Measurements from ENCODE around the gene PFN3.
"Not testable (repeated sequence)": the region's sequence is repeated elsewhere in the genome, so short reads cannot be mapped to it uniquely, and the experiment has no call there.

The PFN3 gene

DNA sequence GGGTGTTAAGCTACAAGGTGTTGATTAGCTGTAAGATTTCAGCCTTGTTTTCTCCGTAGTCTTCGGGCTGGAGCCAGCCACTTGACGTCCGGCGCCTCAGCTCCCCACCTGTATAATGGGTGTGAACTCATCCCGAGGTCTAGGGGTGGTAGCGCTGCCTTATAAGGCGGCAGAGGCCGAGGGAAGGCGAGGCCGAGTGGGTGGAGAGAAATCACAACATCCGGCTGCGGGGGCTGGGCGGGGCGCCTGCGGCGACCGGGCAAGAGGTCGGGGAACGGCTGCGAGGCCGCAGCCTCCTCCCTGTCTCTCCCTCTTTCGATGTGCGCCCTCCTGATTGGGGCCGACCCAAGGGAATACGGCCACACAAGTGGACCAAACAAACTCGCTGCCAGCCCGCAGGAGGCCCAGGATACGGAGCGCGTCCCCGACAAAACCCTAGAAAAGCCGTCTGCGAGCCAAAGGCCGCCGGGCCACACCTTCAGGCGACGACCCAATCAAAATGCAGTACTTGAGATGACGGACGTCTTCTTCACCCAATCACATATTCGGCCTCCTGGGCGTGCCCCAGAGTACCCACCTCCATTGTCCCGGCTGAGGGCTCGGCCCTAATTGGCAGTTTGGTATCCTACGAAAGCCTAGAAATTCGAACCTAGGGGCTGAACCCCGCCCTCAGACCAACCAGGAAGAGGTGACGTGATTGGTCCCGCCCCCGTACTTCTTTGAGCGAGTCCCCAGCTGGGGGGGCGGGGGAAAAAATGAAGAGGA lies 25.5 kb upstream of the PFN3 start:
- in situ Hi-C loops (cut with MboI; ENCODE audit: low sequenced_read_pairs) = no loop called here

DNA sequence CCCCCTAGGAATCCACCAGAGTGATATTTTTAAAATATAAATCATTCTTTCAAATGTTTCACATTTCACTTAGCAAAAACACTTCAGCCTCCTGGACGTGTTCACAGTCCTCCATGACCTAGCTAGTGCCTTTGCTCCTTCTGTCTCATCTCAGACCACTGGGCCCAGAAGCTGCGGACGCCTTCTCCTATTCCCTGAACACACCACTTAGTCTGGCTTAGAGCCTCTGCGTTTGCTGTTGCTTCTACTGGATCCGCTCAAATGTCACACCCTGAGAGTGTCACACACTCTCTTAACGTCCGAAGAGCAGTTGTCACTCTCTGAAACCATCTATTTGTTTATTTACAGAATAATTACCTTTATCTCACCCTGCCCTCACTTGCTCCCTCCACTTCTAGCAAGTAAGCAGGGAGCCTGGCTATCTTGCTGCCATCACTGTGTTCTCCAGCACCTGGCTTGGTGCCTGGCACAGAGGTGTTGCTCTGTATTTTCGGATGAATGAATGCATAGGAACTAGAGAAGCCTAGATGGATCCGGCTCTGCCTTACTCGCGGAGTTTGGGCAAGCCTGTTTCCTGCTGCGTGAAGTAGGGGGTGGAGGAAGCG lies 24.8 kb upstream of the PFN3 start:
- in situ Hi-C loops (cut with MboI; ENCODE audit: low sequenced_read_pairs) = no loop called here

DNA sequence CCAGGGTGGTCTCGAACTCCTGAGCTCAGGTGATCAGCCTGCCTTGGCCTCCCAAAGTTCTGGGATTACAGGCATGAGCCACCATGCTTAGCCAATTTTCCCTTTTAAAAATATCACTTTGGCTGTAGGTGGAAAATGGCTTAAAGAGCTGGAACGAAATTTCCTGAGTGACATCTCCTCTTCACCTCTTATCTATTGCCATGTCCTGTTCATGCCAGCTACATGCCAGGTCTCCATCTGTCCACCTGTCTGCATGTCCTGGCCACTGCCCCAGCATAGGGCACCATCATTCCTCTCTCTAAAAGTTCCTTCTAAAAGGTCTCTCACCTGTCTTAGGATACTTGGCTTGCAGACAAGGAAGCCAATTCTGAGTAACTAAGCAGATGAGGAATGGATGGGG lies 23.2 kb upstream of the PFN3 start:
- in situ Hi-C loops (cut with MboI; ENCODE audit: low sequenced_read_pairs) = no loop called here

DNA sequence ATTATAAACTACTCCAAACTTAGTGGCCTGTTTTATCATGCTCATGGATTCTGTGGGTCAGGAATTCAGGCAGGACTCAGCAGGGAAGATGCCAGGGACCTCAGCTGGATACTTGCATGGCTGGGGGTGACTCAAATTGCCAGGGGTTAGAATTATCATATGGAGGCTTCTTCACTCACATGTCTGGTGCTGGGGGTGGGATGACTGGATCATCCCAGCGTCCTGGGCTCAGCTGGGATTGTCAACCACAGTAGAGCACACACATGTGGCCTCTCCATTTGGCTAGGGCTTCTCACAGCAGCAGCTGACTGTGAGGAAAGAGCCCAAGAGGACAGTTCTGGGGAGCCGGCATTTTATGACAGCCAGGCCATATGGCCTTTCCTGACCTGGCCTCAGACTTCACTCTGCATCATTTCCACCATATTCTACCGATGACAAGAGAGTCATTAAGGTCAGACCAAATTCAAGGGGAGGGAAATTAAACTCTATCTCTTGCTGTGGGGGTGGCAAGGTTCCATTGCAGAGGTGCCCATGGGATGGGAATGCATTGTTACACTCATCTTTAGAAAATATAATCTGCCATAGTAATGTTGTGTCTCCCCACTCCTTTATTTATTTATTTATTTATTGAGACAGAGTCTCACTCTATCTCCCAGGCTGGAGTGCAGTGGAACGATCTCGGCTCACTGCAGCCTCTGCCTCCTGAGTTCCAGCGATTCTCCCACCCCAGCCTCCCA lies 20.8 kb upstream of the PFN3 start:
- in situ Hi-C loops (cut with MboI; ENCODE audit: low sequenced_read_pairs) = no loop called here

DNA sequence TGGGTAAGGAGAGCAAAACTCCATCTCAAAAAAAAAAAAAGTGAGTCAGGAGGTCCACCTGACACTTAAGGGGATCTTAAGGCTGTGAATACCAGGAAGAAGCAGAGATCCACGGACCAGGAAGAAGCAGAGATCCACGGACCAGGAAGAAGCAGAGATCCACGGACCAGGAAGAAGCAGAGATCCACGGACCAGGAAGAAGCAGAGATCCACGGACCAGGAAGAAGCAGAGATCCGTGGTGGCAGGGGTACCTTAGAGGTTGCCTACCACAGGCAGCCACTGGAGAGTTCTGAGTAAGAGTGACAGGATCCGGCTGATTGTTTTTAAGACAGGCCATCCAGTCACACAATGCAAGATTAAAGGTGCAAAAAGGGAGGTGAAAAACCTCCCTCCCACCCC lies 20.0 kb upstream of the PFN3 start:
- in situ Hi-C loops (cut with MboI; ENCODE audit: low sequenced_read_pairs) = not testable (repeated sequence)

DNA sequence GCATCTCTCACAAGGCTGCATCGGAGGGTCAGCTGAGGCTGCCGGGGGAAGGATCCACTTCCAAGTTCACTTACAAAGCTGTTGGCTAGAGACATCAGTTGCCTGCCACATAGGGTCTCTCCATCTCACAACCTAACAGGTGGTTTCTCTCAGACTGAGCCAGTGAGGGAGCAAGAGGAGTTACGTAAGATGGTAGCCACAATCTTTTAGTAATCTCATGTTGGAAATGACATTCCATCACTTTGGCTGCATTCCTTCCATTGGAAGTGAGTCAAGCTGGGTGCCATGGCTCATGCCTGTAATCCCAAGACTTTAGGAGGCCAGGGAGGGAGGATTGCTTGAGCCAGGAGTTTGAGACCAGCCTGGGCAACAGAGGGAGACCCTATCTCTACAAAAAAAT lies 18.6 kb upstream of the PFN3 start:
- in situ Hi-C loops (cut with MboI; ENCODE audit: low sequenced_read_pairs) = no loop called here

DNA sequence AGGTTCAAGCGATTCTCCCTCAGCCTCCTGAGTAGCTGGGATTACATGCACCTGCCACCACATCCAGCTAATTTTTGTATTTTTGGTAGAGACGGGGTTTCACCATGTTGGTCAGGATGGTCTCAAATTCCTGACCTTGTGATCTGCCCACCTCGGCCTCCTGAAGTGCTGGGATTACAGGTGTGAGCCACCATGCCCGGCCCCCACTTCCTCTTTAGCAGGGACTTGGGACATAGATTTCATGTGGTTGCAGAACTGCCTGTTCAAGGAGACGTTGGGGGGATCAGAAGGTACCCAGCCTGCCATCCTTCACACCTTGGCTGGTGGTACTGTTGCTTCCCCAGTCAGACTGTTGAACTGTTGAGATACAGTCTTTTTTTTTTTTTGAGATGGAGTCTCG lies 16.6 kb upstream of the PFN3 start:
- in situ Hi-C loops (cut with MboI; ENCODE audit: low sequenced_read_pairs) = not testable (repeated sequence)

DNA sequence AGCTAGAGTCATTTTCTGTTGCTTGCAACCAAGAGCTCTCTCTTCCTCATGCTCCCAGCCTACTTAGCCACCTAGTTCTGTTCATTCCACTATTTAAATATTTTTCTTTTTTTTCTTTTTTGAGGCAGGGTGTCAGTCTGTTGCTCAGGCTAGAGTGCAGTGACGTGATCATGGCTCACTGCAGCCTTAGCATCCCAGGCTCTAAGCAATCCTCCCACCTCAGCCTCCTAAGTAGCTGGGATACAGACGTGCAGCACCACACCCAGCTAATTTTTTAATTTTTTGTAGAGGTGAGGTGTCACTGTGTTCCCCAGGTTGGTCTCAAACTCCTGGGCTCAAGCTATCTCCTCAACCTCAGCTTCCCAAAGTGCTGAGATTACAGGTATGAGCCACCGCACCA lies 14.0 kb upstream of the PFN3 start:
- in situ Hi-C loops (cut with MboI; ENCODE audit: low sequenced_read_pairs) = no loop called here

DNA sequence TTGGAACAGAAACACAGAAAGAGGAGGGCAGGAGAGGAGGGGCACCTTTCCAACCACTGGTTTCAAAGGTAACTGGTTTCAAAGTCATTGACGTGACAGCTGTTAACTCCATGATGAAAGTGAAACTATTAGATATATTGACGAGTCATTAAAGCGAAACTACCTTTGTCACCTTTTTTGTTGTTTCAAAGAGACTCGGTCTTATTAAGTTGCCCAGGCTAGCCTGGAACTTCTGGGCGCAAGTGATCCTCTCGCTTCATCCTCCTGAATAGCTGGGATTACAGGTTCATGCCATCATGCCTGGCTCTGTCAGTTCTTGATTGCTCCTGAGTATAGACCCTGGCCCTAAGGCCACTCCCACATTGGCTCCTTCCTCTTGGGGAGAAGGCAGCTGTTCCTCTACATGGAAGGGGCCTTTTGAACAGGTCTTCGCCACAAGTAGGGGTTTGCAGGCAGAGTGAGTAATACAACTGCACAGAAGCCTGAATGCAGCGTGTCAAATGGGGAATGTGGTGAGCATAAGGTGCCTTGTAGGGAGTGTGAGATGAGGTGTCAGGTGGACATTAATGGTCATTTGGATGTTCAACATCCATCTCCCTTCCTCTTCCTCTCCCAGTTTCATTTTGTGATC lies 12.3 kb upstream of the PFN3 start:
- in situ Hi-C loops (cut with MboI; ENCODE audit: low sequenced_read_pairs) = no loop called here

DNA sequence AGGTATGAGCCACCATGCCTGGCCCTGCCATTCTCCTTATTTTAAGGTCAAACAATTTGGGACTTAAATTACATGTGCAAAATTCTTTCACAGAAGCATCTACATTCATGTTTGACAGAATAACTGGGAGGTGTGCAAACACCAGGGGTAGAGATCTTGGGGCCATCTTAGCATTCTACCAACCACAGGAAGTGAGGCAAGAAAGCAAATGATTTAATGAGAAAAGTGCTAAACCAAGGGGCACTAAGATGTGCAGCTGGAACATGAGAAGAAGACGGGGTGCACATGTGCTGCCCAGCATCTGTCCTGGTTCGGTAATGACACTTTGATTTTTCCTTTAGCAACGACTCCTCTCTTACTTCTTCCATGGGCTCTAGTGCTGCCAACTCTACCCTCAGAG lies 10.1 kb upstream of the PFN3 start:
- in situ Hi-C loops (cut with MboI; ENCODE audit: low sequenced_read_pairs) = no loop called here

DNA sequence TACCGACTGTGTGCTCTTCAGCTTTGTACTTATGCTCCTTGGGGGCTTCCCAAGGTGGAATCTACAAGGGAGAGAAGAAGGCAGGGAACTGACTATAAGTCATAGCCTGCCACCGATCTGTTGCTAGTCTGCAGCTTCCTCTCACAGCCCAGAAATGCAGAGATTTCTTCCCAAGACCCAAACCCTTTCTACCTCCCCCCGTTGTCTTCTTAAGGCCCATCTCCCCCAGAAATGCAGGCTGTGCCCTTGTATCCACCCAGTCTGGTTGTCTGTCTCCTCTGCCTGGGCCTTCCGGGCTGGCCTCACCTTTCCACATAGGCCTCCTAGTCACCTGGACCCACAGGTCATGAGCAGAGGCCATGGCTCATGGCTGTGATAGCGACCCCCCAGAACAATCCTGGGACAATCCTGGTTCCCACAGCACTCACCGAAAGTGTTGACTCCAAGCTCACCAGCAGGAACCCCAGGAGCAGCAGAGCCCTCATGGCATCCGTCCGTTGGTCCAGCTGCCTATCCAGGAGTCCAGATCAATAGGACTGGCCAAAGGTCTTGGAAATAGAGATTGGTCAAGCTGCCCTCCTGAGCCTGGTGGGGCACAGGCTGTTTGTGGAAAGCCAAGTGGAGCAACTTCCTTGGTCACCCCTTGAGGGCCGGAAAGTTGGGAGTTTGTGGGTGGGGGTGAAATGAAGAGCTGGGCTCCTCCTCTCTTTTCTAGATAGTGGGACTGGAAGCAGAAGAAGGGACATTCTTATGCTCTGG lies 8.8 kb upstream of the PFN3 start, which contains the start of gene F12:
Gene F12 (minus strand): TSS at position 522 of the 759 bp plus-strand sequence. CDS start 37 bp downstream, at position 485.
- in situ Hi-C loops (cut with MboI; ENCODE audit: low sequenced_read_pairs) = no loop called here

DNA sequence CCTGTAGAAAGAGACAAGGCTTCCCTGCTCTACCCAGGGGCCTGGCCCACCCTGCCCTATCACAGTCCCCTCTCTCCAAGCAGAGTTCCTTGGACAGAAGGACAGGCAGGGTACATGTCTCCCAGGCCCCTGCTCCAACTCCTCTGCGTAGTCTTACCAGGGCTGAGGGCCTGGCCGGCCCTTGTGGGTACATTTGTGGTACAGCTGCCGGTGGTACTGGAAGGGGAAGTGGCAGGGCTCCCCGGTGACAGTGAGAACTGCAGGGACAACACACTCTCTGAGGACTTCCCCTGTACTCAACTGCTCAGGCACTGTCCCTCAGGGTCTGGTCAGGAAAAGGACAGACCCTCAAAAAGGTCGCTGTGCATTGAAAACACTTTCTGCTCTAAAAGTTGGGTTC lies 5.3 kb upstream of the PFN3 start:
- in situ Hi-C loops (cut with MboI; ENCODE audit: low sequenced_read_pairs) = no loop called here

DNA sequence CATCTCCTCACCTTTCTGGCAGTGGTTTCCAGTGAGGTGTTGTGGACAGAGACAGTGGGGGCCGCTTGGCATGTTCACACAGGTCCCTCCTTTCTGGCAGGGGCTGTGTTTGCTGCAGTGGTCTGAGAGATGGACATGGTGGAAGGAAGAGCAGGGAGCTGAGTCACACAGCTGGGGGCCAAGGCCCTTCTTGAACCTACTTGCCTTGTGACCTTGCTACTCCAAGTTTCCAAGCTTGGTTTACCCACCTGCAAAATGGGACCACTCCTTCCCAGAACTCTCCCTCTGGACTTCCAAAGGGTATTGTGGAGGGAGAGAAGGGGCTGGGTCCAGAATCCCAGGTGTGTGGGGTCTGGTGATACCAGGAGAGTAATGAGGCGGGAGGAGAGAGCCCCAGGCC lies 4.9 kb upstream of the PFN3 start:
- in situ Hi-C loops (cut with MboI; ENCODE audit: low sequenced_read_pairs) = no loop called here

DNA sequence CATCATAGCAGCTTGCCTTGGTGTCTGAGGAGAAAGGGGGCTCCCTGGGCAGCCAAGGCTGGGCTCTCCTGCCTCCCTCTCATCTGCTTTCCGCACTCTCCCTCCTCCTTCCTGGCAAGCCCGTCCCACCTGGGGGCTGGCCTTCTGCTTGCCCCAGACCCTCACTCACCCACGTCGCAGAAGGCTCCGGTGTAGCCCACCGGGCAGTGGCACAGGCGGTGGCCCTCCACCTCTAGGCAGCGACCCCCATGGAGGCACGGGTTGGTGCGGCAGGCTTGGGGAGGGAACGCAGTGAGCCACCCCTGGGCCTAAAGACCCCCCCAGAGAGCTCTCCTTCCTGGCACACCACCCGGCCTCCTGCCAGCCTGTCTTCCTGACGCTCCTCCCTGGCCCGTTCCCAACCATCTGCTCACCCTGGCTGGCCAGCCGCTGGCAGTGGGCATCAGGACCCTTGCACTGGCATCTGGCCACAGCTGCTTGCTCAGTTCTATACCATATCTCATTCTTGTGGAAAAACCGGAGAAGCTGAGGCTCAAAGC lies 4.2 kb upstream of the PFN3 start:
- in situ Hi-C loops (cut with MboI; ENCODE audit: low sequenced_read_pairs) = no loop called here

DNA sequence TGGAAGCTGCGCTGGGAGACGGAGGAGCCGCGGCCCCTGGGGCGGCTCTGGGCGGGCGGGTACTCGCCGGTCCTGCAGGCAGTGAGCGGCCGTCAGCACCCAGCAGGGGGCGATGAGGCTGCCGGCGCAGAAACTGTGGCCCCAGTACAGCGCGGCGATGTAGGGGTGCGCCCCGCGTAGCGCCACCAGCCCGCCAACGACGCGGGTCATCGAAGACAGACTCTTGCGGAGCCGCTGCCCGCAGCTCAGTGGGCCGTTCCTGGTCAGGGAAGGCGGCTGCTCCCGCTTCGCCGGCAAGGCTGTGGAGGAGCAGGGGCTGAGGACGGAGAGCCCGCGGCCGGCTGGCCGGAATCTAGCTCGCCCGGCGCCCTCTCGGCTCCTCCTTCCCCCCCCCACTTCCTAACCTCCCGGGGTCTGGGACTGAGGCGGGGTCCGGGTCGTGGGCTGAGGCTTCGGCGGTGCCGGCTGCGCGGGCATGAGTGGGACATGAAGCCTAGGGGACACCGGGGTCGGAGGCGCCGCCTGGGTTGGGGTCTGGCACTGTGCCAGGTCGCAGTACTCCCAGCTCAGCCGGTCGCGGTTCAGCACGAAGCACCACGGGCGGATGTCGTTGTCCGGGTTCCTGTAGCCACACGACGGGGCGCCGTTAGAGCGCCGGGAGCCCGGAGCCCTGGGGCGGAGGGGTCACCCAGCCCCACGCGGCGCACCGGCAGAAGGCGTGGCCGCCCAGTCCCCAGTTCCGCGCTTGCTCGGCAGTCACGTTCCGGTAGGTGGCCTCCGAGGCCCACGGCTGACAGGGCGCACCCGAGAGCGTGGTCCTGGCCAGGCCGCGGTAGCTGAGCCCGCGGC lies 3.6 kb upstream of the PFN3 start:
- in situ Hi-C loops (cut with MboI; ENCODE audit: low sequenced_read_pairs) = no loop called here

DNA sequence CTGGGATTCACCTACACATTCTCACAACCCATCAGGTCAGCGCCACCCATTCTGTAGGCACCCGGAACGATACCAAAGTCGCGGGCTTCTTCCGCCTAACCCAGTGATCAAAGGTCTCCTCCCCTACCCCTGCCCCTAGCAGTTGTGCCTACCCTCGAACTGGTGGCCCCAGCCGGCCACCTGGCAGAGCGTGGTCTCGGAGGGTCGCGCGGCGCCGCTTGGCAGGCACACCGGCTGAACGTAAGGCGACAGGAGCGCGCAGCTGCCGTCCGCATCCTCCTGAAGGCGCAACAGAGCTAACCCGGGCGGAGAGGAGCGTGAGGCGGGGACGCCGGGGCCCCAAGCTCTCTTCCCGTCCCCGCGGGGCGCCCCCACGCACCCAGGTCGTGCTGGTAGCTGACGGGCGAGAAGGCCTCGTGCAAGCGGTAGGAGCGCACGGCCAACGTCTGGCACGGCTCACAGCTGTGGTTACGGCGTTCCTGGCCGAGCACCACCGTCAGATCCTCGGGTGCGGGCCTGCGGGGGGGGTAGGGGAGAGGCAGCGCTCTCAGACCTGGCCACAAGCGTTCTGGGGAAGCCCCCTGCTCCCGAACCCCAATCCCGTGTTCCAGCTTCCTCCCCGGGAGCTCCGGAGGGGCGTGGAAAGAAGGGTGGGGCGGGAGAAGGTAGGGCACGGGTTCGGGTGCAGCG lies 2.8 kb upstream of the PFN3 start:
- in situ Hi-C loops (cut with MboI; ENCODE audit: low sequenced_read_pairs) = no loop called here

DNA sequence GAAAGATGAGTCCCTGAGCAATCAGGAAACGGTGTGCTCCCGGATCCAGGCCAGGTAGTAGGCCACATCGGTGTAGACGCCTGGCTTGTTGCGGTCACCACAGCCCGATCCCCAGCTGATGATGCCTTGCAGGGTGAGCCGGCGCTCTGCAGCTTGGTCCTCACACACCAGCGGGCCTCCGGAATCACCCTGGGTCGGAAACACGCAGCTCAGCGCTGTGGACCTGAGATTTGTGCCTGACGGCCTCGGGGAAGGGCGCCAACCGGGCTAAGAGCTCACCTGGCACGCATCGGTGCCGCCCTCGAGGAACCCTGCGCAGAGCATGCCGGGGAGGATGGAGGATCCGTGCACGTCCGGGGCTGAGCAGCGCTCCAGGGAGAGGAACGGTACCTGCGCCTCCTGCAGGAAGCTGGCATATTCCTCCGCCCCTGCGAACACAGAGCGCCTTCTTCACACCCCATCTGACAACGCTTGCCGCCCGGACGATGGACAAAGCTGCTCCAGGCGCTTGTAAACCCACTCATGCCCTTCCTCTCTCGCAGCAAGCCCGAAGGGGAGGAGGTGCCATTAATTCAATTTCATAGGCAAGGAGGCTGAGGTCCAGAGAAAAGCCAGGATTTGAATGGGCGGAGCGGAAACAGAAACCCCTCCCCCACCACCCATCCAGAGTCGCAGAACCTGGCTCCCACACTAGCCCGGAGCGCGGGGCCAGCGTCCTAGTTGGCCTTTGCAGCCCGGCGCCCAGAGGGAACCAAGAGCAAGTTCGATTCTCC lies 2.0 kb upstream of the PFN3 start:
- in situ Hi-C loops (cut with MboI; ENCODE audit: low sequenced_read_pairs) = no loop called here

DNA sequence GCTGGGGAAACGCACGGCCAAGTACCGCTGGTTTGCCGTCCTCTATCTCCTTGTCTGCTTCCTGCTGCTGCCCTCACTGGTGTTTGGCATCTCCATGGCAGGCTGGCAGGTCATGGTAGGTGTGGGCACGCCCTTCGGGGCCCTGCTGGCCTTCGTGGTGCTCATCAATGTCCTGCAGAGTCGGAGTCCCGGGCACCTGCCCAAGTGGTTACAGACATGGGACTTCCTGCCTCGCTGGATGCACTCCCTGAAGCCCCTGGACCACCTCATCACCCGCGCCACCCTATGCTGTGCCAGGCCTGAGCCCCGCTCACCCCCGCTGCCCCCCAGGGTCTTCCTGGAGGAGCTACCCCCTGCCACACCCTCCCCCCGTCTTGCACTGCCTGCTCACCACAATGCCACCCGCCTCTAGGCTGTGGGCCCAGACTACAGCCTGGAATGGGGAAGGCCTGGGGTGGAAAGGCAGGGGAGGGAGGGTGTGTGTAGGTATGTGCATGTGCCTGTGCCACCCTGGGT lies 2.5 kb downstream of the PFN3 start:
- in situ Hi-C loops (cut with MboI; ENCODE audit: low sequenced_read_pairs) = no loop called here

Data from hTERT RPE-1 (cell line).